Panc1 (cell line): ENCODE data around the gene SAV1.

ENCODE experiments used
- SIN3A ChIP-seq: IDR thresholded peaks from 2 replicates; pipeline ENCODE4 v1.6.1; 2012; ENCODE audit warnings: low read depth, mild to moderate bottlenecking, low read length, moderate library complexity, borderline replicate concordance; ENCODE audit not compliant: insufficient read depth
- TF ChIP-seq, protein P1 (sequence below): fragments of 450-650 bp; IDR thresholded peaks from 2 replicates; pipeline ENCODE4 v1.5.1; 2017; ENCODE audit warnings: mild to moderate bottlenecking
- TF ChIP-seq, protein P2 (sequence below), 2 experiments: IDR thresholded peaks; 2 replicates each; pipeline ENCODE4 v1.6.1; 2011 to 2012; ENCODE audit warnings: low read depth in 2 of 2, control low read depth in 1 of 2, low read length in 1 of 2, mild to moderate bottlenecking in 1 of 2, moderate library complexity in 1 of 2; ENCODE audit not compliant: insufficient read depth in 1 of 2

GRCh38 chr14:50705026-50705593, 37.0 kb upstream of the SAV1 start:
- TF ChIP-seq, protein P1, sequence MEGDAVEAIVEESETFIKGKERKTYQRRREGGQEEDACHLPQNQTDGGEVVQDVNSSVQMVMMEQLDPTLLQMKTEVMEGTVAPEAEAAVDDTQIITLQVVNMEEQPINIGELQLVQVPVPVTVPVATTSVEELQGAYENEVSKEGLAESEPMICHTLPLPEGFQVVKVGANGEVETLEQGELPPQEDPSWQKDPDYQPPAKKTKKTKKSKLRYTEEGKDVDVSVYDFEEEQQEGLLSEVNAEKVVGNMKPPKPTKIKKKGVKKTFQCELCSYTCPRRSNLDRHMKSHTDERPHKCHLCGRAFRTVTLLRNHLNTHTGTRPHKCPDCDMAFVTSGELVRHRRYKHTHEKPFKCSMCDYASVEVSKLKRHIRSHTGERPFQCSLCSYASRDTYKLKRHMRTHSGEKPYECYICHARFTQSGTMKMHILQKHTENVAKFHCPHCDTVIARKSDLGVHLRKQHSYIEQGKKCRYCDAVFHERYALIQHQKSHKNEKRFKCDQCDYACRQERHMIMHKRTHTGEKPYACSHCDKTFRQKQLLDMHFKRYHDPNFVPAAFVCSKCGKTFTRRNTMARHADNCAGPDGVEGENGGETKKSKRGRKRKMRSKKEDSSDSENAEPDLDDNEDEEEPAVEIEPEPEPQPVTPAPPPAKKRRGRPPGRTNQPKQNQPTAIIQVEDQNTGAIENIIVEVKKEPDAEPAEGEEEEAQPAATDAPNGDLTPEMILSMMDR: no peak
- no peak for TF ChIP-seq SIN3A
- TF ChIP-seq, protein P2, sequence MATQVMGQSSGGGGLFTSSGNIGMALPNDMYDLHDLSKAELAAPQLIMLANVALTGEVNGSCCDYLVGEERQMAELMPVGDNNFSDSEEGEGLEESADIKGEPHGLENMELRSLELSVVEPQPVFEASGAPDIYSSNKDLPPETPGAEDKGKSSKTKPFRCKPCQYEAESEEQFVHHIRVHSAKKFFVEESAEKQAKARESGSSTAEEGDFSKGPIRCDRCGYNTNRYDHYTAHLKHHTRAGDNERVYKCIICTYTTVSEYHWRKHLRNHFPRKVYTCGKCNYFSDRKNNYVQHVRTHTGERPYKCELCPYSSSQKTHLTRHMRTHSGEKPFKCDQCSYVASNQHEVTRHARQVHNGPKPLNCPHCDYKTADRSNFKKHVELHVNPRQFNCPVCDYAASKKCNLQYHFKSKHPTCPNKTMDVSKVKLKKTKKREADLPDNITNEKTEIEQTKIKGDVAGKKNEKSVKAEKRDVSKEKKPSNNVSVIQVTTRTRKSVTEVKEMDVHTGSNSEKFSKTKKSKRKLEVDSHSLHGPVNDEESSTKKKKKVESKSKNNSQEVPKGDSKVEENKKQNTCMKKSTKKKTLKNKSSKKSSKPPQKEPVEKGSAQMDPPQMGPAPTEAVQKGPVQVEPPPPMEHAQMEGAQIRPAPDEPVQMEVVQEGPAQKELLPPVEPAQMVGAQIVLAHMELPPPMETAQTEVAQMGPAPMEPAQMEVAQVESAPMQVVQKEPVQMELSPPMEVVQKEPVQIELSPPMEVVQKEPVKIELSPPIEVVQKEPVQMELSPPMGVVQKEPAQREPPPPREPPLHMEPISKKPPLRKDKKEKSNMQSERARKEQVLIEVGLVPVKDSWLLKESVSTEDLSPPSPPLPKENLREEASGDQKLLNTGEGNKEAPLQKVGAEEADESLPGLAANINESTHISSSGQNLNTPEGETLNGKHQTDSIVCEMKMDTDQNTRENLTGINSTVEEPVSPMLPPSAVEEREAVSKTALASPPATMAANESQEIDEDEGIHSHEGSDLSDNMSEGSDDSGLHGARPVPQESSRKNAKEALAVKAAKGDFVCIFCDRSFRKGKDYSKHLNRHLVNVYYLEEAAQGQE (IDR thresholded peaks at IDR 0.05; ENCODE audit: insufficient read depth in 1 of 2, low read depth in 2 of 2, low read length in 1 of 2): no peak
